Liver (tissue), 3 donors: Measurements from ENCODE around the gene UBXN6.

Source experiments
- CTCF ChIP-seq: fragments of 150-350 bp; IDR thresholded peaks from 2 replicates; pipeline ENCODE4 v1.5.1; 2017; ENCODE audit warnings: improper control_type of control experiment, low read depth, low read length; ENCODE audit not compliant: missing input control
- FOXA1 ChIP-seq: IDR thresholded peaks from 2 replicates; pipeline ENCODE4 v1.6.1; 2016; ENCODE audit warnings: antibody characterized with exemption
- HNF4G ChIP-seq: IDR thresholded peaks from 2 replicates; pipeline ENCODE4 v1.6.1; 2016; ENCODE audit warnings: antibody characterized with exemption
- SP1 ChIP-seq: IDR thresholded peaks from 2 replicates; pipeline ENCODE4 v1.6.1; 2018; ENCODE audit warnings: antibody characterized with exemption, mild to moderate bottlenecking
- ZBTB33 ChIP-seq: IDR thresholded peaks from 2 replicates; pipeline ENCODE4 v1.6.1; 2016; ENCODE audit warnings: antibody characterized with exemption
- donor health status: healthy.
- donor health status: healthy.

- no peak for TF ChIP-seq CTCF
- TF ChIP-seq ZBTB33: no peak
- TF ChIP-seq HNF4G: no peak
- no peak for TF ChIP-seq FOXA1
- no peak for TF ChIP-seq SP1
Observed at GRCh38 chr19:4456476-4456842, 1.1 kb downstream of the UBXN6 start.
